Measurements from ENCODE around the gene ATG13.

GRCh38 chr11:46680815-46681214 lies 63.5 kb downstream of the ATG13 start:
- no peak for TF ChIP-seq CTCF (IDR thresholded peaks at IDR 0.05 in 2 of 3, conservative IDR thresholded peaks at IDR 0.05 in 1 of 3; ENCODE audit: borderline replicate concordance in 1 of 3, insufficient read depth in 1 of 3, low read depth in 2 of 3, low read length in 2 of 3)
- no peak for TF ChIP-seq SIN3A (IDR thresholded peaks at IDR 0.05; ENCODE audit: low read depth)
- no peak for TF ChIP-seq SP1 (IDR thresholded peaks at IDR 0.05; ENCODE audit: low read depth)
- no peak for TF ChIP-seq POLR2AphosphoS5 (IDR thresholded peaks at IDR 0.05; ENCODE audit: low read depth, low read length)
- TF ChIP-seq POLR2A (IDR thresholded peaks at IDR 0.05; ENCODE audit: borderline replicate concordance, extremely low read depth, insufficient read depth, insufficient read length): no peak
